Fibroblast of the conjunctiva (primary cell): Measurements from ENCODE around the gene KRTAP9-3.
"Not testable (repeated sequence)": the region's sequence is repeated elsewhere in the genome, so short reads cannot be mapped to it uniquely, and the experiment has no call there.

ENCODE experiments used
- DNase-seq: peaks from one replicate; pipeline ENCODE4 v3.0.0-alpha.2; 2010; ENCODE audit warnings: low read depth

The KRTAP9-3 gene

DNA sequence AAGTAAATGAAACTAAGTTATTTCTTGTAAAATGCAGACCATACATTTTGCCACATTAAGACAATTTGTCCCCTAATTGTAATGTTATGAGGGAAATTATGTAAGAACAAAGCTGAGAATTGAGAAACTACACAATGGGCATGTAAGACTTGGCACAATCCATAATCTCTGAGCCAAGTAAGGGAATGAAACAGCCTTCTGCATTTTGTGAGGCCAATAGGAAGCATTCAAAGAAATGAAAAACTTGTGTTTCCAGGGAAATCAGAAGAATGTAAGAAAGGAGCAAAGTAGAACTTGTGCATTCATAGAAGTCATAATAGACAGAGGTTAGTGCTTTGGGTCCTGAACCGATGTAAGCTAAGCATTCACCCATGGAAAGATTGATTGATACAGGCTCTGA is 19.0 kb downstream of the KRTAP9-3 start:
- DNase-seq = no peak

DNA sequence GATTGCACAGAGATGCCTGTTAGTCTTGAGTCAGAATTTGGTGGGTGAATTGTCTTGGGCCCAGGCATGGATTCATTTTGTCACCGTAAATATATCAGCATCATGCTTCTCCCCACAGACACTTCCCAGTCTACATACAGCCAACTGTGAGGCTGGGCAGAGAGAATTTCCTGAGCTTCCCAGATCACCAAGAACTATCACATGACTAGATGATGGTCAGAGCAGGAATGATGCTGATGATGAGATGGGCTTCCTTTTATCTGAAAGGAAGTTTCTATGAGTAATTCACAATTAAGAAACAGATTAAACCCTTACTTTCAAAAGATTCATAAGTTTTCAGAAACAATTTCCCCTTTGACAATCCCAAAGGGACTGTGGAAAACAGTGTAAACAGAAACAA is 22.6 kb downstream of the KRTAP9-3 start:
- no peak for DNase-seq

DNA sequence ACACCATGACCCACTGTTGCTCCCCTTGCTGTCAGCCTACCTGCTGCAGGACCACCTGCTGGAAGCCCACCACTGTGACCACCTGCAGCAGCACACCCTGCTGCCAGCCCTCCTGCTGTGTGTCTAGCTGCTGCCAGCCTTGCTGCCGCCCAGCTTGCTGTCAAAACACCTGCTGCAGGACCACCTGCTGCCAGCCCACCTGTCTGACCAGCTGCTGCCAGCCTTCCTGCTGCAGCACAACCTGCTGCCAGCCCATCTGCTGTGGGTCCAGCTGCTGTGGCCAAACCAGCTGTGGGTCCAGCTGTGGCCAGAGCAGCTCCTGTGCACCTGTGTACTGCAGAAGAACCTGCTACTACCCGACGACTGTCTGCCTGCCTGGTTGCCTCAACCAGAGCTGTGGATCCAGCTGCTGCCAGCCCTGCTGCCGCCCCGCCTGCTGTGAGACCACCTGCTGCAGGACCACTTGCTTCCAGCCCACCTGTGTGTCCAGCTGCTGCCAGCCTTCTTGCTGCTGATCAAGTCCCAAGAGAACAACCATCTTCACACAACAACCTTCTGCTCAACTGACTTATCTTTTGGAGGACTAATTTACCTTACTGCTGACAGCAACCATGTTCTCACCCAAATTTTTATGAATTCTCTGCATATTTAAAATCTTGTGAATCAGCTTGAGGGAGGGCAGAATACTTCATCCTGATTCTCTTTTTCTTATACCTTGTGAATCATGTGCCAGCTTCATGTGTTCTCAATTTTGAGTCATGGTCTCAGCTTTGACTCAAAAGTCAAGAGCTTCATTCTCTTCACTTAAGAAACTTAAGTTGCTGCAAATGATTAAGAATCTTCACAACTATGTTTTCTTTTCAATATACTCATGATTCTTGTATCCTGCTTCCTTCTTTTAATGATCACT is 23.4 kb downstream of the KRTAP9-3 start, which contains the start of gene KRTAP9-9:
Gene KRTAP9-9 (plus strand): TSS at position 4 of the 910 bp plus-strand sequence.
- DNase-seq = not testable (repeated sequence)

DNA sequence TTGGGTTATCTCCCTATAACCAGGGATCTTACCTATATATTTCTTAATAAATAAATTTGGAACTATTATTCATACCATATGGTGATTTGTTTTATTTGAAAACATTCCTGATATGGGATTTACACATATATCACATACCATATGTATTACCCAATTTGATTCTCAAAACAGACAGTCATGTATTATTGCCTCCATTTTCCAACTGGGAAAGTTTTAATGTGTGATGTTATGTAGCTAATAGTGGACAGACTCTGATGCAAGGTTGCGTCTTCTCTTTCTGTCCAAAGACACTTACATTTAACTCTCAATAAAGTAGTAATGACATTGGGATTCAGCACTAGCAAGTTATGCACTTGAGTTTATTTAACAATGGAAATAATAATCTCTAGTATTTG is 24.0 kb downstream of the KRTAP9-3 start:
- DNase-seq = no peak

DNA sequence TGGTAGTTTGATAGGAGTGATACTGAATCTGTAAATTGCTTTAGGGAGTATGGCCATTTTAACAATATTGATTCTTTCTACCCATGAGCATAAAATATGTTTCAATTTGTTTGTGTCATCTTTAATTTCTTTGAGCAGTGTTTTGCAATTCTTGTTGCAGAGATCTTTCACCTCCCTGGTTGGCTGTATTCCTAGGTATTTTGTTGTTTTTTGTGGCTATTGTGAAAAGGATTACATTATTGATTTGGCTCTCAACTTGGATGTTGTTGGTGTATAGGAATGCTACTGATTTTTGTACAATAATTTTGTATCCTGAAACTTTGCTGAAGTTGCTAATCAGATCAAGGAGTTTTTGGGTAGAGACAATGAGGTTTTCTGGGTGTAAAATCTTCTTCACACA is 26.2 kb downstream of the KRTAP9-3 start:
- no peak for DNase-seq

DNA sequence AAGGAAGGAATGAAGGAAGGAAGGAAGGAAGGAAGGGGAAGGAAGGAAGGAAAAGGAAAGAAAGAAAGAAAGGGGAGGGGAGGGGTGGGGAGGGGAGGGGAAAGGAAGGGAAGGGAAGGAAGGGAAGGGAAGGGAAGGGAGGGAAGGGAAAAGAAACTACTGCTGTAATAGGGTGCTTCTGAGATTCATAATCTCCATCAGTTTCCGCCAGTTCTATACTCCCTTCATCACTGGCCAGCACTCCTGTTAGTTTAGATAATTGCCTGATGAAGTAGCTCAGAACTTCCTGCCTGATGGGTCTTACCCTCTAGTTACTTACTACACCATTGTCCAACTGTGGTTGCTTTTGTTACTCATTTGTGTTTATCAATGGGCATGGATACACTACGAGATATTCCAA is 31.0 kb downstream of the KRTAP9-3 start:
- DNase-seq = no peak

DNA sequence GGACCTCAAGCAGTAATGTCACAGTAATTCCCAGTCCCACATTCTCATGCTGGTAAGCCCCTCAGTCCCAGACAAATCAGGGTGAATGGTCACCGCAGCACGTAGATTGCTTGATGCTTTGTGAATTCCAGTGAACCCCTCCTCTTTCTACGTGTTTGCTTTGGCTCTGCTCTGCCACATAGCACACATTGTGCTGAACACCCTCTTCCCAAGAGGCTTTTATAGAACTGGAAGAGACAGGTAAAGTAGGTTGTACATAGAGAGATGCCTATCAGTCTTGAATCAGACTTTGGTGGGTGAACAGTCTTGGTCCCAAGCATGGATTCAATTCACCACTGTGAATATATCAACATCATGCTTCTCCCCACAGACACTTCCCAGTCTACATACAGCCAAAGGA is 32.4 kb downstream of the KRTAP9-3 start:
- no peak for DNase-seq

DNA sequence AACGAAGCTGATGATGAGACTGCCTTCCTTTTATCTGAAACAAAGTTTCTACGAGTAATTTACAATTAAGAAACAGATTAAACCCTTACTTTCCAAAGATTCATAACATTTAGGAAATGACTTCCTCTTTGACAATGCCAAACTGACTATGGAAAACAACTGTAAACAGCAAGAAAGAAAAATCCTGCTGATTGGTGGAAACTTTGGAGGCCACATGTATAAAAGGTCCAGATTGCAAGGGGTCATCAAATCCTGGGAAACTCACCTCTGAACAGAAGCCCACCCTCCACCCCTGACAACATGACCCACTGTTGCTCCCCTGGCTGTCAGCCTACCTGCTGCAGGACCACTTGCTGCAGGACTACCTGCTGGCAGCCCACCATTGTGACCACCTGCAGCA is 32.8 kb downstream of the KRTAP9-3 start, which contains the start of gene KRTAP9-6:
Gene KRTAP9-6 (plus strand): TSS at position 301 of the 400 bp plus-strand sequence. CDS start 0 bp downstream, at position 301.
- no peak for DNase-seq

DNA sequence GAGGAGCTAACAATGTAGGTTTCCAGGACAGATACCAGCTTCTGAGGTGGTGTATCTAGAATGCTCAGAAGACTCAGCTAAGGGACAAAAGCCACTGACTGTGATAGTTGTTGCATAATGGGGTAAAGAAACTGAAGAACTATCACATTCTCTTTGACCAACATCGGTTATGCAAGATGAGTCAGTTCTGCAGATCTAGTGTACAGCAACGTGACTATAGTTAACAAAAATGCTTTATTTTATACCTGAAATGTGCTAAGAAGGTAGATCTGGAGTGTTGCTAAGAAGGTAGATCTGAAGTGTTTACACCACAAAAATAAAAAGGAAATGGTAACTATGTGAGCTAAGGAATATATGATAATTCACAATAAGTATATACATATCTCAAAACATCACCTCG is 35.5 kb downstream of the KRTAP9-3 start:
- DNase-seq = no peak

DNA sequence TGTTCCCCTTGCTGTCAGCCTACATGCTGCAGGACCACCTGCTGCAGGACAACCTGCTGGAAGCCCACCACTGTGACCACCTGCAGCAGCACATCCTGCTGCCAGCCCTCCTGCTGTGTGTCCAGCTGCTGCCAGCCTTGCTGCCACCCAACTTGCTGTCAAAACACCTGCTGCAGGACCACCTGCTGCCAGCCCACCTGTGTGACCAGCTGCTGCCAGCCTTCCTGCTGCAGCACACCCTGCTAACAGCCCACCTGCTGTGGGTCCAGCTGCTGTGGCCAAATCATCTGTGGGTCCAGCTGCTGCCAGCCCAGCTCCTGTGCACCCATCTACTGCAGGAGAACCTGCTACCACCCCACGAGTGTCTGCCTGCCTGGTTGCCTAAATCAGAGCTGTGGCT is 39.1 kb downstream of the KRTAP9-3 start:
- DNase-seq = not testable (repeated sequence)

DNA sequence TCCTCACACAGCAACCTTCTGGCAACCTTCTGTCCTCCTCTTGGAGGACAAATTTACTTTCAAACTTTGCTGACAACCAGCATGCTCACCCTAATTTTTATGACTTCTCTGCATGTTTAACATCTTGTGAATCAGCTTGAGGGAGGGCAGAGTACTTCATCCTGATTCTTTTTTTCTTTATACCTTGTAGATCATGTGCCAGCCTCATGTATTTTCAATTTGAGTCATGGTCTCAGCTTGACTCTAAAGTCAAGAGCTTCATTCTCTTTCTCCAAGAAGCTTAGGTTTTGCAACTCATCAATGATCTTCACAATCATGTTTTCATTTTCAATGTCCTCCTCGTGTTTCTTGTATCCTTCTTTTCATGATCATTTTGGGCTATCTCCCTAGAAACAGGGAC is 39.6 kb downstream of the KRTAP9-3 start:
- DNase-seq = no peak

DNA sequence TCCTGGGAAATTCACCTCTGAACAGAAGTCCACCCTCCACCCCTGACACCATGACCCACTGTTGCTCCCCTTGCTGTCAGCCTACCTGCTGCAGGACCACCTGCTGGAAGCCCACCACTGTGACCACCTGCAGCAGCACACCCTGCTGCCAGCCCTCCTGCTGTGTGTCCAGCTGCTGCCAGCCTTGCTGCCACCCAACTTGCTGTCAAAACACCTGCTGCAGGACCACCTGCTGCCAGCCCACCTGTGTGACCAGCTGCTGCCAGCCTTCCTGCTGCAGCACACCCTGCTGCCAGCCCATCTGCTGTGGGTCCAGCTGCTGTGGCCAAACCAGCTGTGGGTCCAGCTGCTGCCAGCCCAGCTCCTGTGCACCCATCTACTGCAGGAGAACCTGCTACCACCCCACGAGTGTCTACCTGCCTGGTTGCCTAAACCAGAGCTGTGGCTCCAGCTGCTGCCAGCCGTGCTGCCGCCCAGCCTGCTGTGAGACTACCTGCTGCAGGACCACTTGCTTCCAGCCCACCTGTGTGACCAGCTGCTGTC is 43.5 kb downstream of the KRTAP9-3 start, which contains the start of gene KRTAP9-7:
Gene KRTAP9-7 (plus strand): TSS at position 51 of the 543 bp plus-strand sequence. CDS start 0 bp downstream, at position 51.
- not testable (repeated sequence) for DNase-seq

DNA sequence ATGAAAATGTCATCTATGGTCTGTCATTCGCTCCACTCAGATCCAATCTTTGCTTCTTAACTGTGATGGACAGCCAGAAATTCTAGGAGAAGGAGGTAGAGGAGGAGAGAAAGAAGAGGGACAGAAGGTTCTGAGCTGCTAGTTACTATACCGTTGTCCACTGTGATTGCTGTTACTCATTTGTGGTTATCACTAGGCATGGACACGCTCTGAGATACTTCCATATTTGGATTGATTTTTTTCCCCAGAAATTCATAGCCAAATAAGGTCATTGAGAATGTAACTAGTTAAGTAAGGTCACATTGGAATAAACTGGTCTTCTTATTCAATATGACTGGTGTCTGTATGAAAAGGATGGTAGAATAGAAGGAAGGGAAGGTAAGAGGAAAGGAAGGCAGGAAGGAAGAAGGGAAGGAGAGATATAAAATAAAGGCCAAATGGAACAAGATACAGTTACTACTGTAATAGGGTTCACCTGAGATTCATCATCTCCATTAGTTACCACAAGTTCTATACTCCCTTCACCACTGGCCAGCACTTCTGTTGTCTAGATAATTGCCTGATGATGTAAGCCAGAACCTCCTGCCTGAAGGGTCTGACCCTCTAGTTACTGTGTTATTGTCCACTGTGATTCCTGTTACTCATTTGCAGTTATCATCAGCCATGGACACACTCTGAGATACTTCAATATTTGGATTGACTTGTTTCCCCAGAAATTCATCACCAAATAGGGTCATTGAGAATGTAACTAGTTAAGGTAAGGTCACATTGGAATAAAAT is 46.1 kb downstream of the KRTAP9-3 start:
- no peak for DNase-seq
